Stimulated activated CD4-positive, alpha-beta T cell treated with anti-CD3 and anti-CD28 coated beads, Interleukin-2, amount 100 ng/mL, for 4 hours (primary cell): ENCODE measurements around the gene PTPRD.
"Not testable (repeated sequence)": the region's sequence is repeated elsewhere in the genome, so short reads cannot be mapped to it uniquely, and the experiment has no call there.

Experiments used
- DNase-seq: peaks from one replicate; pipeline ENCODE4 v3.0.0-alpha.2; 2020; ENCODE audit warnings: low read depth

PTPRD gene

DNA sequence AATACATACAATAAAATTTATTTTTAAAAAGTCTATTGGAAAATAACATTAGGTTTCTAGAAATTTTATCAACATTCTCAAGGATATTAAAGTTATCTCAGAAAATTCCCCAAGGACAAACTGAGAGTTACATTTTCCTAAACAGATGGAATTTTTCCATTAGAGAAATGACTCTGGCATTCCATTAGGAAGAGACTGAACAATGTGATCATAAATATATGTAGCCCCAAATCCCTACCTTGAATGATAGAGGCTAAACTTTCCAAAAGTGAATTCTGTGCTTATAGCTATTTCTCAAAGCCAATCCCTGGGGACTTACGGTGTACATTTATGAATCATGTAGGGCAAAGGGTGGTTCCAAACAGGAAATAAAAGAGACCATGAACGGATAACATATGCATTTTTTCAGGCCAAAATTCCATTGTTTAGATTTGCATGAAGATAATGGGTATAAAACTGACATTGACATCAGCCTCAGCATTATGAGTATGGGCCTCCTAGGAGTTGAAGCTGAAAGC is 1632.2 kb downstream of the PTPRD start:
- no peak for DNase-seq

GRCh38 chr9:8978334-8978733 is 1634.5 kb downstream of the PTPRD start:
- no peak for DNase-seq

DNA sequence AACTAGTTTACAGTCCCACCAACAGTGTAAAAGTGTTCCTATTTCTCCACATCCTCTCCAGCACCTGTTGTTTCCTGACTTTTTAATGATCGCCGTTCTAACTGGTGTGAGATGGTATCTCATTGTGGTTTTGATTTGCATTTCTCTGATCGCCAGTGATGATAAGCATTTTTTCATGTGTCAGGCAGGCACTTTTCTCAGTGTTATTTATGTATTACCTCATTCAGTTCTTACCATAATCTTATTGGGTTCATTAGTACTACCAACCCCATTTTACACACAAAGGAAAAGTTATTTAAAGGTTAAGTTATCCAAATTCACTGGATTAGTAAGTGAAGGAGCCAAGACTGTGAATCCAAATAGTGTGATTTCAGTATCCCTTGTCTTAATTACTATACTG is 1644.5 kb downstream of the PTPRD start:
- DNase-seq, result not testable (repeated sequence)

DNA sequence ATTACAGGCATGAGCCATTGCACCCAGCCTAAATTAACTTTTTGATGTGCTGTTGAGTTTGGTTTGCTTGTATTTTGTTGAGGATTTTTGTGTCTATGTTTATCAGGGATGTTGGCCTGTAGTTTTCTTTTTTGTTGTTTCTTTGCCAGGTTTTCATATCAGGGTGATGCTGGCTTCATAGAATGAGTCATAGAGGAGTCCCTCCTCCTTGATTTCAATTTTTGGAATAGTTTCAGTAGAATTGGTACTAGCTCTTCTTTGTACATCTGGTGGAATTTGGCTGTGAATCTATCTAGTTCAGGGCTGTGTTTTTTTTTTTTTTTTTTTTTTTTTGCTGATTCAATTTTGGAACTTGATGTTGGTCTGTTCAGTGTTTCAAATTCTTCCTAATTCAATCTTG is 1648.9 kb downstream of the PTPRD start:
- no peak for DNase-seq

DNA sequence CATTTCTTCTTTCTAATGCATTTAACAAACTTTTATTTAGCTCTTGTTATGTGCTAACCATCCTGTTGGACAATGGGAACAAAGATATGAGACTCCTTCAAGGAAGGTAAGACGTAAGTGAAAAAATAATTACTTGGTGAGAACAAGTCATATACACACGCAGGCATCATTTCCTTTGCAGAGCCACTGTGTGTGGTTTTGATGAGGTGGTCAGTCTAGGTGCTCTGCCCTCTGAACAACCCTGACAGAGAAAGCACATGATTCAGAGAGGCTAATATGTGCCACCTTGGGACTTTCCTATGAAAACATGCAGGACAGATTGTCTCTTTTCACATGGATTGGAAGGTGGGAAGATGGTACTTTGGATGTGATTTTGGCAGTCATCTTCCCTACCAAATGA is 1650.7 kb downstream of the PTPRD start:
- no peak for DNase-seq

DNA sequence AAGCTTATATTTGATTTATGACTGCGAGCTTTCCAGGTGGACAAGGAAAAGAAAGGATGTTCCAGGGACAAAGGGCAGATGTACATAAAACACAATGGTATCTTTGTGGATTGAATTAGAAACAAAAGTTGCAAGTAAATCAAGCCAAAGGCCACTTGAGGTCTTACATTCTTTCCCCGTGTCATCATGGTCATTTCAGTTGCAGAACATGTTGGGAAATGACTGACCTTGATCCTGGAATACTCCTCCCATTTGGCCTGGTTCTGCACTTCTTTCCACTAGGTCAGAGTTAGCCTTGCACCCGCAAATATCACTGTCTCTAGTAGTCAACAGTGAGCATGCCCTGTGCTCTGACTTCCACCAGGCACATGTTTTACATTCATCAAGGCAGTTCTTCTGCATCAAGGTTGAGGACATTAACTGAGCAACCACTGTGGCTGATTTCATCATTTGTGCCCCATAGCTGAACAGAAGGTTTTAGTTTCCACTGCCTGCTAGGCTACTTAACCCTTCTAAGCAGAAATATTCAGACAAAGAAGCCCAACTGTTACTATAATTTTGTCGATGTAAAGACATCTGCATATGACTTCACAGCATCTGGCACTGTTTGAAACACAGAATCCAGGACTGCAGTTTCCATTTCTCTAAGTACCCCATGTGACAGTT is 1651.5 kb downstream of the PTPRD start:
- no peak for DNase-seq

- no peak for DNase-seq
These were observed 1652.5 kb downstream of the PTPRD start for GRCh38 chr9:8960254-8960653.

- no peak for DNase-seq
These were observed 1654.4 kb downstream of the PTPRD start for GRCh38 chr9:8958358-8958757.

GRCh38 chr9:8955315-8955714 is 1657.5 kb downstream of the PTPRD start:
- no peak for DNase-seq

- no peak for DNase-seq
These were observed 1666.3 kb downstream of the PTPRD start for GRCh38 chr9:8946461-8946860.

DNA sequence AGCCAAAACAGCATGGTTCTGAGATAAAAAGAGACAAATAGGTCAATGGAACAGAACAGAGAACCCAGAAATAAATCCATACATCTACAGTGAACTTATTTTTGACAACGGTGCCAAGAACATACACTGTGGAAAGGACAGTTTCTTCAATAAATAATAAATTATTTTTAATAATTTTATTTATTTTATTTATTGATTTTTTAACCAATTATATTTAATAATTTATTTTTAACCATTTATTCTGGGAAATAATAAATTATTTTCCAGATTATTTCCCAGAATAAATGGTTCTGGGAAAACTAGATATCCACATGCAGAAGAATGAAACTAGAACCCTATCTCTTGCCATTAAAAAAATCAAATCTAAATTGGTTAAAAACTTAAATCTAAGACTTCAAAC is 1669.4 kb downstream of the PTPRD start:
- no peak for DNase-seq

- no peak for DNase-seq
These were observed 1672.2 kb downstream of the PTPRD start for GRCh38 chr9:8940650-8941049.

GRCh38 chr9:8926461-8926860 is 1686.3 kb downstream of the PTPRD start:
- DNase-seq, result no peak

DNA sequence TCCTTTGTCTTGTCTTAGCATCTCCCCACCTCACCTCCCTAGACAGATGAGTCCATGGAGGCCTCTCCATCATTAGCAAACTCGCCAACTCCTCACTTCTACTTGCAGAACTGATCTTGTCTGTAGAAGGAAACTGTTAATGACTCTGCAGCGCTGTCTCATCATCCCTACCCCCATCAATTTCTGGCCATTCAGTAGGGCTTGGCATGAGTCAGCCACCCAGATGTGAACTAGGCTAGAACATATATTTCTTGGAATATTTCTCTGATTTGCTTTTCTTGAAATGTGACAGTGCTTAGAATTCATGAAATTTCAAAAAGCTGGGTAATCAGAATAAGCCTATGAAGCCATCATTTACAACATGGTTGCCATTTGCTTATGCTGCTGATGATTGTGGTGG is 1688.2 kb downstream of the PTPRD start:
- no peak for DNase-seq

DNA sequence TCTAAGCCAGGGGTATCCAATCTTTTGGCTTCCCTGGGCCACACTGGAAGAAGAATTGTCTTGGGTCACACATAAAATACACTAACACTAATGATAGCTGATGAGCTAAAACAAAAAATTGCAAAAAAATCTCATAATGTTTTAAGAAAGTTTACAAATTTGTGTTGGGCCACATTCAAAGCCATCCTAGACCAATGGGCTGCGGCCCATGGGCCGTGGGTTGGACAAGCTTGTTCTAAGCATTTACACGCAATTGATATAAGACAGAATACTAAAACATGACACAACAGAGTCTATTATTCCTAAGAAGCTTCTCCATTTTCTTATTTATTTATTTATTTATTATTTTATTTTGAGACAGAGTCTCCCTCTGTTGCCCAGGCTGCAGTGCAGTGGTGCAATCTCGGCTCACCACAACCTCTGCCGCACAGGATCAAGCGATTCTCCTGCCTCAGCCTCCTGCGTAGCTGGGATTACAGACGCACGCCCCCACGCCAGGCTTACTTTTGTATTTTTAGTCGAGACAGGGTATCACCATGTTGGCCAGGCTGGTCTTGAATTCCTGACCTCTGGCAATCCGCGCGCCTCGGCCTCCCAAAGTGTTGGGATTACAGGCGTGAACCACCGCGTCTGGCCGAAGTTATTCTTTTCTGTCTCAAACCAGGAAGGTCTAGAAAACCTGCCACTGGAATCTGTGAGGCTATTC is 1692.2 kb downstream of the PTPRD start:
- DNase-seq, result not testable (repeated sequence)

GRCh38 chr9:8917956-8918739 is 1694.7 kb downstream of the PTPRD start:
- DNase-seq, result no peak

DNA sequence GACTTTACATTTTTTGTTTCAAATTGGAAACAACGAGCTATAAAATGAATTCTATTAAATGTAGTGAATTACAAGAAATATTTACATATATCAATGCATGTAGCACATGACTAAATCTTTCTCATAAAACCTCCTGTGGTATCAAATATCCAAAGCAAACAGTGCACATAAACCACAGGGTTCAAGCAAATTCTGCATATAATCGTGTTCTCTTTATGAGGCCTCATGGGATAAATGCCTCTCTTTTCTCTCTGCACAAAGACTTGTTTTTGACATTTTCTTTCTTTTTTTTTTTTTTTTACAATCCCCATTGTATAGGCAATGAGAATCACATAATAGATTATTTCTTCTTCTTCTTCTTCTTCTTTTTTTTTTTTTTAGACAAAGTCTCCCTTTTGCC is 1696.0 kb downstream of the PTPRD start:
- no peak for DNase-seq

GRCh38 chr9:8907868-8908267 is 1704.9 kb downstream of the PTPRD start:
- DNase-seq, result no peak

- no peak for DNase-seq
These were observed 1707.1 kb downstream of the PTPRD start for GRCh38 chr9:8905731-8906130.

DNA sequence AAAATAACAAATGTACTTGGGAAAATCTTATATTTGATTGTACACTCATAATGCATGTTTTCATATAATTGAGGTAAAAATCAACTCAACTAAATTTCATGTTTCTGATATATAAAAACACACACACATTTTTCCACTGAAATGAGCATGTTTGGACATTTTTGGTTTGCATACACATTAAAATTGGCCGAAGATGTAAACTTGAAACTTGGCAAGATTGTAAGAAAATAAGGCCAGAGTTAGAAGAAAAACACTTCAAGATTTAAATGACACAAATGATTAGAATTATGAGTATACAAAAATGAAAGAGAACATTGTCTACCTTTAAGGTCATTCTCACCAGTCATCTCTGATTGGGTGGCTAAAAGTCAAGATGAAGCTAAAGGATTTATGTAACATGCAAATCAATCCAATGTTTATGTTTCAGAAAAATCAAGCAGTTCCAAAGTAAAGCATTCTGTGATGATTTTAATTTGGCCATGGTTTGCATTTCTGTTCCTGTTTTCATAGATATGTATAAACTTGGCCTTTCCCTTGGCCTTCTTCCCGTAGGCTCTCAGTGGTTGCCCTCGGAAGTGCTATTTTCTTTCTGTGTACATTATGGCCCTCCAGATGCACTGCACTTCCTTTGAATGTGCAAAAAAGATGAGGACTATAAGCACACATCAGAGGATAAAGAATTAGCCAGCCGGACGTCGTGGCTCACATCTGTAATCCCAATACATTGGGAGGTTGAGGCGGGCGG is 1707.9 kb downstream of the PTPRD start:
- DNase-seq, result no peak

DNA sequence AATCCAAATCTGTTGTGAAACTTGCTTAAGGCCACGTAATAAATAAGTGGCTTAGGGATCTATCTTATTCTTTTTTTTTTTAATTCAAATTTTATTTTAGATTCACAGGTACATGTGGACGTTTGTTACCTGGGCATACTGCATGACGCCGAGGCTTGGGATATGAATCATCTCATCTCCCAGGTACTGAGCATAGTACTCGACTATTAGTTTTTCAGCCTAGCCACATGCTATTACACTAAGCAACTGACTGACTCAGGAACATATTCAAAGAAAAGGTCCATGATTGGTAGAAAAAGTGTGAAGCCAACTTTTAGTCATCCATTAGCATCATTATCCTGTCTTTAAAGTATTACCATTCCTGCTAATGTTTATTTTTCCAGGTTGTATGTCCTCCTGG is 1709.7 kb downstream of the PTPRD start:
- no peak for DNase-seq

DNA sequence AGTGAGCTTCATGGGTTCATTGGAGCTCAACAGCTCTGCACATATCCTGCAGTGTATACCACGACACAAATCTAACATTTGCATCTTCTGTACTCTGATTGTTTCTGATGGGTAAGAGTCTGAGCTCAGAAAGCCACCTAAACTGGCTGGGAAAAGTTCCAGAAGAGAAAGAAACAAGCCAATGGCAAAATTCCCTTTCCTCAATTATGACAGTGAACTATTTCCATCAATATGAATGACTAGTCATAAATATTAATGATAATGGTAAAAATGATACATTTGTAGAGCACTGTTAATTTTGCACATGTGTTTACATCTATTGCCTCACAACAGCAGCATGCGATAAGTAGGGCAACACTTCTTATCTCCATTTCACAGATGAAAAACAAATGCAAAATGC is 1711.7 kb downstream of the PTPRD start:
- DNase-seq, result no peak
